Measurements from ENCODE around the gene ZC3H12A.

The ZC3H12A gene

GRCh38 chr1:37474046-37474696 lies at the start of gene ZC3H12A:
Gene ZC3H12A (plus strand): TSS chr1:37474580. CDS start chr1:37475497, 917 bp downstream.
- peak; percentile 94 for DNase-seq (ENCODE audit: low read depth)

GRCh38 chr1:37425221-37425620 lies 49.2 kb upstream of the ZC3H12A start:
- DNase-seq (ENCODE audit: low read depth) = no peak

GRCh38 chr1:37429029-37429428 lies 45.4 kb upstream of the ZC3H12A start:
- no peak for DNase-seq (ENCODE audit: low read depth)

GRCh38 chr1:37430103-37430985 lies 44.0 kb upstream of the ZC3H12A start:
- no peak for DNase-seq (ENCODE audit: low read depth)

GRCh38 chr1:37432716-37433115 lies 41.7 kb upstream of the ZC3H12A start:
- no peak for DNase-seq (ENCODE audit: low read depth)

- DNase-seq (ENCODE audit: low read depth) = no peak
Measured at GRCh38 chr1:37433171-37433570, 41.2 kb upstream of the ZC3H12A start.

- DNase-seq (ENCODE audit: low read depth) = peak; percentile 43
Measured at GRCh38 chr1:37434292-37435225, 39.8 kb upstream of the ZC3H12A start.

- DNase-seq (ENCODE audit: low read depth) = no peak
Measured at GRCh38 chr1:37437087-37437486, 37.3 kb upstream of the ZC3H12A start.

GRCh38 chr1:37438037-37438868 lies 36.1 kb upstream of the ZC3H12A start:
- DNase-seq (ENCODE audit: low read depth) = no peak

- no peak for DNase-seq (ENCODE audit: low read depth)
Measured at GRCh38 chr1:37438869-37439343, 35.5 kb upstream of the ZC3H12A start.

GRCh38 chr1:37439349-37439995 lies 34.9 kb upstream of the ZC3H12A start:
- no peak for DNase-seq (ENCODE audit: low read depth)

- no peak for DNase-seq (ENCODE audit: low read depth)
Measured at GRCh38 chr1:37441490-37441889, 32.9 kb upstream of the ZC3H12A start.

- no peak for DNase-seq (ENCODE audit: low read depth)
Measured at GRCh38 chr1:37442139-37442538, 32.2 kb upstream of the ZC3H12A start.

- DNase-seq (ENCODE audit: low read depth) = no peak
Measured at GRCh38 chr1:37442644-37443043, 31.7 kb upstream of the ZC3H12A start.

- DNase-seq (ENCODE audit: low read depth) = no peak
Measured at GRCh38 chr1:37446874-37447273, 27.5 kb upstream of the ZC3H12A start.

- DNase-seq (ENCODE audit: low read depth) = no peak
Measured at GRCh38 chr1:37448185-37448584, 26.2 kb upstream of the ZC3H12A start.

GRCh38 chr1:37448691-37449417 lies 25.5 kb upstream of the ZC3H12A start:
- no peak for DNase-seq (ENCODE audit: low read depth)

- DNase-seq (ENCODE audit: low read depth) = no peak
Measured at GRCh38 chr1:37449936-37450335, 24.4 kb upstream of the ZC3H12A start.

GRCh38 chr1:37452416-37452815 lies 22.0 kb upstream of the ZC3H12A start:
- no peak for DNase-seq (ENCODE audit: low read depth)

- no peak for DNase-seq (ENCODE audit: low read depth)
Measured at GRCh38 chr1:37453647-37454046, 20.7 kb upstream of the ZC3H12A start.

Measured in stimulated activated CD8-positive, alpha-beta memory T cell treated with anti-CD3 and anti-CD28 coated beads, Interleukin-12 subunit alpha, Interleukin-12 subunit beta, amount 100 ng/mL, for 4 hours (primary cell).